Muscle layer of colon (tissue), 2 donors: ENCODE measurements around the gene PRSS2.
"Not testable (repeated sequence)": the region's sequence is repeated elsewhere in the genome, so short reads cannot be mapped to it uniquely, and the experiment has no call there.

Source experiments
- H3K27ac ChIP-seq: one replicate; pipeline ENCODE4 v1.7.0; 2013; ENCODE audit warnings: low read depth, mild to moderate bottlenecking, low read length, moderate library complexity
- H3K27me3 ChIP-seq, 2 donors: one replicate each; pipeline ENCODE4 v1.7.0; 2013; ENCODE audit warnings: low read length in 2 of 2, mild to moderate bottlenecking in 2 of 2; ENCODE audit not compliant: insufficient read depth in 2 of 2, control insufficient read depth in 1 of 2
- H3K36me3 ChIP-seq: one replicate; pipeline ENCODE4 v1.7.0; 2013; ENCODE audit warnings: mild to moderate bottlenecking, low read length; ENCODE audit not compliant: insufficient read depth
- H3K4me1 ChIP-seq: one replicate; pipeline ENCODE4 v1.7.0; 2013; ENCODE audit warnings: mild to moderate bottlenecking, low read length; ENCODE audit not compliant: insufficient read depth
- H3K4me3 ChIP-seq, 2 donors: one replicate each; pipeline ENCODE4 v1.7.0; 2013; ENCODE audit warnings: low read length in 2 of 2, low read depth in 1 of 2, mild to moderate bottlenecking in 1 of 2, moderate library complexity in 1 of 2
- H3K9ac ChIP-seq: one replicate; pipeline ENCODE4 v1.7.0; 2013; ENCODE audit warnings: low read length
- H3K9me3 ChIP-seq: one replicate; pipeline ENCODE4 v1.7.0; 2013; ENCODE audit warnings: mild to moderate bottlenecking, low read length
- donor health status: abdominal sarcoma.
- donor health status: Adenocarcinoma of cecum.

Gene PRSS2

GRCh38 chr7:142749218-142749993 is 21.4 kb upstream of the PRSS2 start, which contains the start of gene PRSS1:
TSS of gene PRSS1 (plus strand) at chr7:142749472. CDS start at chr7:142749485, 13 bp downstream.
- no peak within 1 kb of the TSS for H3K27ac ChIP-seq
- no peak within 1 kb of the TSS for H3K4me3 ChIP-seq
- H3K27me3 ChIP-seq, result no peaks in the 10 kb centered on the region

GRCh38 chr7:142750321-142750938 is 20.3 kb upstream of the PRSS2 start:
- H3K36me3 ChIP-seq, result no peaks in the 10 kb centered on the region
- H3K9me3 ChIP-seq, result no peaks in the 10 kb centered on the region
- H3K27me3 ChIP-seq, result no peaks in the 10 kb centered on the region
- peaks cover 3% of the 10 kb centered on the region for H3K4me1 ChIP-seq
- H3K9ac ChIP-seq, result no peak overlapping the region
- no peak overlapping the region for H3K4me3 ChIP-seq
- no peak overlapping the region for H3K27ac ChIP-seq

More at GRCh38 chr7:142749218-142749993, 21.4 kb upstream of the PRSS2 start, which contains the start of gene PRSS1:
- H3K9ac ChIP-seq, result no peak within 1 kb of the TSS
- no peaks in the 10 kb centered on the region for H3K9me3 ChIP-seq
- H3K36me3 ChIP-seq, result no peaks in the 10 kb centered on the region
- H3K4me1 ChIP-seq, result peaks cover 3% of the 10 kb centered on the region

- not testable (repeated sequence) for H3K9ac ChIP-seq, H3K27ac ChIP-seq, H3K36me3 ChIP-seq, H3K4me1 ChIP-seq, H3K27me3 ChIP-seq, H3K9me3 ChIP-seq, H3K4me3 ChIP-seq
Observed at GRCh38 chr7:142751526-142752175, 19.1 kb upstream of the PRSS2 start.

GRCh38 chr7:142752376-142753225 is 18.2 kb upstream of the PRSS2 start:
- Histone ChIP-seq H3K9ac (no peak overlapping the region), H3K36me3 (no peaks in the 10 kb centered on the region), H3K27ac (no peak overlapping the region), H3K27me3 (no peaks in the 10 kb centered on the region), H3K9me3 (no peaks in the 10 kb centered on the region), H3K4me1 (no peaks in the 10 kb centered on the region), H3K4me3 (no peak overlapping the region)

GRCh38 chr7:142753366-142753765 is 17.4 kb upstream of the PRSS2 start:
- H3K36me3 ChIP-seq, result no peaks in the 10 kb centered on the region
- H3K27ac ChIP-seq, result no peak overlapping the region
- H3K4me3 ChIP-seq, result no peak overlapping the region
- H3K4me1 ChIP-seq, result no peaks in the 10 kb centered on the region
- H3K9me3 ChIP-seq, result no peaks in the 10 kb centered on the region
- no peaks in the 10 kb centered on the region for H3K27me3 ChIP-seq
- H3K9ac ChIP-seq, result no peak overlapping the region

- H3K4me3 ChIP-seq, H3K4me1 ChIP-seq, H3K9me3 ChIP-seq, H3K36me3 ChIP-seq, H3K9ac ChIP-seq, H3K27me3 ChIP-seq, H3K27ac ChIP-seq: not testable (repeated sequence)
Observed at GRCh38 chr7:142753925-142754491, 16.8 kb upstream of the PRSS2 start.

DNA sequence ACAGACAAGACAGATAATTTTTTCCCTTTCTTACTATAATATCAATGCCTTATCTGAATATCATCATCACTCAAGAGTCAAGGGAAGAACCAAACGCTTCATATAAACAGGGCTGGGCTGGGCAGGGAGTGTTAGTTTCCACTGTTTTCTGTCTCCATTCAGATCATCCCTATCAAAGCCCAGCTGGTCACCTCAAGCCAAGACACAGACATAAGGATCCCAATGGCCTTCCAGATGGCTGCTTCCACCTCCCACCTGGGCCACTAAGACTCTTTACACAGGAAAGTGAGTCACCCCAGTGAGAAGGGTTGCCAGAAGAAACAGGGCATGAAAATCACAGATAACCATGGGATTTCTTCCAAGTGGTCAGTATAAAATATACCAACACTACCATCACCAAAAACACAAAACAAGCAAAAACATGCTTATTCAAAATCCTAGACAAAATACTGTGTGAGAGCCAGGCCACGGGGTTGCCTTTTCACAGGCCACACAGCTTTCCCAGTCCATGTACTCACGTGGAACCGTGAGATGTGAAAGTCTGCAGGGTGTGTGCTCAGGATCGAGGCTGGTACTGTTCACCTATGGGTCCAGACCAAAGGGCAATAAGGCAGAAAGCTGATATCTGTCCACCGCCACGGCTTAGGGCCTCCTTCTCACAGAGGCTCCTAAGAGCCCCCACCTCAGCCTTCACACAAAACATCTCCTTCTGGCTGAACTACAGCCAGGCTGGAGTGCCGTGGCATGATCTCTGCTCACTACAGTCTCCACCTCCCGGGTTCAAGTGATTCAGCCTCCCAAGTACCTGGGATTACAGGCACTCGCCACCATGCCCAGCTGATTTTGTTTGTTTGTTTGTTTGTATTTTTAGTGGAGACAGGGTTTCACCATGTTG is 15.8 kb upstream of the PRSS2 start:
- H3K9me3 ChIP-seq, result no peaks in the 10 kb centered on the region
- no peak overlapping the region for H3K4me3 ChIP-seq
- no peak overlapping the region for H3K27ac ChIP-seq
- H3K36me3 ChIP-seq, result no peaks in the 10 kb centered on the region
- no peak overlapping the region for H3K9ac ChIP-seq
- no peaks in the 10 kb centered on the region for H3K27me3 ChIP-seq
- no peaks in the 10 kb centered on the region for H3K4me1 ChIP-seq

DNA sequence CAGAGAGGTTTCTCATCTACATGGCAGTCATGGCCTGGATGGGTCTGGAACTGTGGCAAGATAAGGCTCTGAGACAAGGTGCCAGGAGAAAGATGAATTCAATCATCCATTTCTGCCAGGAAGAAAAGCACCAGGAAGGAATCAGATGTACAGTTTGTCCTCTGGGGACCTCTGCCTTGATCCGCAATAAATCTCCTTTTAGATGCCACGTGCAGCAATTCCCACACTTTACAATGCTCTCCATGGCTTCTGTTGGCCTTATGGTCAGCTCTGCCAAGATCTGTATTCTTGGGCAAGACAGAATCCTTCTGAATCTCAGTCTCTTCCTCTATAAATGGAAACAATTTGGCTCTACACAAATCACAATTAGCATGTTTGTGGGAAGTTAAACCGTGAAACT is 12.5 kb upstream of the PRSS2 start:
- H3K4me1 ChIP-seq, H3K36me3 ChIP-seq, H3K27me3 ChIP-seq, H3K4me3 ChIP-seq, H3K9ac ChIP-seq, H3K27ac ChIP-seq, H3K9me3 ChIP-seq: not testable (repeated sequence)

- H3K36me3 ChIP-seq, result no peaks in the 10 kb centered on the region
- H3K27ac ChIP-seq, result no peak overlapping the region
- H3K4me3 ChIP-seq, result no peak overlapping the region
- H3K27me3 ChIP-seq, result no peaks in the 10 kb centered on the region
- no peak overlapping the region for H3K9ac ChIP-seq
- no peaks in the 10 kb centered on the region for H3K4me1 ChIP-seq
- no peaks in the 10 kb centered on the region for H3K9me3 ChIP-seq
Observed at GRCh38 chr7:142759433-142759832, 11.3 kb upstream of the PRSS2 start.

- no peaks in the 10 kb centered on the region for H3K27me3 ChIP-seq
- no peaks in the 10 kb centered on the region for H3K9me3 ChIP-seq
- no peak overlapping the region for H3K4me3 ChIP-seq
- no peaks in the 10 kb centered on the region for H3K36me3 ChIP-seq
- H3K9ac ChIP-seq, result no peak overlapping the region
- H3K27ac ChIP-seq, result no peak overlapping the region
- H3K4me1 ChIP-seq, result no peaks in the 10 kb centered on the region
Observed at GRCh38 chr7:142760071-142760642, 10.6 kb upstream of the PRSS2 start.
